CMK (cell line): ENCODE results near the gene SLC66A2.
A peak's percentile ranks its signal among the peaks of the same experiment; 100 is the strongest.
"Not testable (repeated sequence)": the region's sequence is repeated elsewhere in the genome, so short reads cannot be mapped to it uniquely, and the experiment has no call there.

Source experiments
- DNase-seq: peaks from one replicate; pipeline ENCODE4 v3.0.0-alpha.2; 2010; ENCODE audit warnings: low read depth

The SLC66A2 gene

DNA sequence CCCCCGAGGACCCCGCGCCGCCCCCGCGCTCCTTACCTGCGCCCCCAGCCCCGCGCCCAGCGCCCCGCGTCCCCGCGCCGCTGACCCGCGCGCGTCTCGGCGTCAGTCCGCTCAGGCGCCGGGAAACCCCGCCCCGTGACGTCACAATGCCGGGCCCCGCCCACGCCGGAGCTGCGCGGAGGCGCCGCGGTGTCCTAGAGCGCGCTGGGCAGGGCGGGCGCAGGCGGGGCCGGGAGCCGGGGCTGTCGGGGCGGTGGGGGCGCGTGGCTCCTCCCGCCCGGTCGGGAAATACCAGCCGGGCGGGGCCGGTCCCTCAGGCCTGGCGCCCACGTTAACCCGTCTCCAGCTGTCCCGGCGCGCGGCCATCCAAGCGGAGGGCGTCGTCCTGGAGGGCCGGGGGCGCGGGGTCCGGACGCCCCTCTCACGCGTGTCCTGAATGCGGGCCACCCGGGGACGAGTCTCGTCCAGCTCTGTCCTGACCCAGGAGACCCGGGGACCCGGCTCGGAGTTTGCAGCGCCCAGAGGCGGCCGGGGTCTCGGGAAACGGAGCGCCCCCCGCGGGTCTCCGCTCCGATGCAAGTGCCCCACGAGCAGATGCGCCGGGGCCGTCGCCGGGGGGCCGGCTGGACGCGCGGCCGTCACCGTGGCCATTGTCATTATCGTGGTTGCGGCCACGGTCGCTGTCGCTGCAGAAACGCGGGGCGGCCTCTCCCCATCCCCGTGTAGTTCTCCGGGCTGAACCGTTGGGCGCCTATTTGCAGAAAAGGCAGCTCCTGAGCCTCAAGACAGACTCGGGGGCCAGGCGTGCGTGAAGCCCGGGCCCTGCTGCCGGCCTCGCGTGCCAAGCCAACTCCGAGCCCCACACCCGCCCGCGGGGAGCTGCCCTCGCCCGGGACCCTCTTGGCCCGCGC lies at the start of gene SLC66A2:
TSS of gene SLC66A2 (minus strand) at position 109 of the 911 bp plus-strand sequence. CDS start 727 bp downstream, outside the sequence.
- DNase-seq = no peak

DNA sequence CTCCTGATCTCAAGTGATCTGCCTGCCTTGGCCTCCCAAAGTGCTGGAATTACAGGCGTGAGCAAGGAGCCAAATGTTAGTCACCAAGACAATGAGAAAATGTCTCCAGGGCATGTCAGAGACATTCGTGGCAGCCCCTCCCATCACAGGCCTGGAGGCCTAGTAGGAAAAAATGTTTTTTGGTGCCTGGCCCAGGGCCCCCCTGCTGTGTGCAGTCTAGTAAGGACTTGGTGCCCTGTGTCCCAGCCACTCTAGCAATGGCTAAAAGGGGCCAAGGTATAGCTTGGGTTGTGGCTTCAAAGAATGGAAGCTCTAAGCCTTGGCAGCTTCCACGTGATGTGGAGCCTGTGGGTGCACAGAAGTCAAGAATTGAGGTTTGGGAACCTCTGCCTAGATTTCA lies 49.4 kb upstream of the SLC66A2 start:
- no peak for DNase-seq

DNA sequence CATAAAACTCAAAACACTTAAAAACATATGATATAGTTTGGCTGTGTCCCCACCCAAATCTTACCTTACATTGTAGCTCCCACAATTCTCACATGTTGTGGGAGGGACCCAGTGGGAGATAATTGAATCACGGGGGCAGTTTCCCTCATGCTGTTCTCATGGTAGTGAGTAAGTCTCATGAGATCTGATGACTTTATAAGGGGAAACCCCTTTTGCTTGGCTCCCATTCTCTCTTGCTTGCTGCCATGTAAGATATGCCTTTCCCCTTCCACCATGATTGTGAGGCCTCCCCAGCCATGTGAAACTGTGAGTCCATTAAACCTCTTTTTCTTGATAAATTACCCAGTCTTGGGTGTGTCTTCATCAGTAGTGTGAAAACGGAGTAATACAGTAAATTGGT lies 48.2 kb upstream of the SLC66A2 start:
- not testable (repeated sequence) for DNase-seq

DNA sequence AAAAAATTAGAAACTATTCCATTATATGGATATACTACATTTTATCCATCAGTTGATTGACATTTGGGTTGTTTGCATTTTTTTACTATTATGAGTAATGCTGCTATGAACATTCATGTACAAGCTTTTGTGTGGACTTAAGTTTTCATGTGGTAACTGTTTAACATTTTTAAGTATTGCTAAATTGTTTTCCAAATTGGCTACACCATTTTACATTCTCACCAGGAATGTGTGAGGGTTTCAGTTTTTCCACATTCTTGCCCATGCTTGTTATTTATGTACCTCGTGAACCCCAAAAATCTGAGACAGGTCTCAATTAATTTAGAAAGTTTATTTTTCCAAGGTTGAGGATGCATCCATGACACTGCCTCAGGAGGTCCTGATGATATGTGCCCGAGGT lies 40.0 kb upstream of the SLC66A2 start:
- no peak for DNase-seq

GRCh38 chr18:79989195-79989497 lies 37.7 kb upstream of the SLC66A2 start:
- DNase-seq = no peak

- peak; percentile 73 for DNase-seq
Observed at GRCh38 chr18:79988451-79989194, 37.2 kb upstream of the SLC66A2 start, which contains the start of gene TXNL4A. TXNL4A (minus strand) TSS chr18:79988563; CDS start chr18:79988392, 171 bp downstream.

DNA sequence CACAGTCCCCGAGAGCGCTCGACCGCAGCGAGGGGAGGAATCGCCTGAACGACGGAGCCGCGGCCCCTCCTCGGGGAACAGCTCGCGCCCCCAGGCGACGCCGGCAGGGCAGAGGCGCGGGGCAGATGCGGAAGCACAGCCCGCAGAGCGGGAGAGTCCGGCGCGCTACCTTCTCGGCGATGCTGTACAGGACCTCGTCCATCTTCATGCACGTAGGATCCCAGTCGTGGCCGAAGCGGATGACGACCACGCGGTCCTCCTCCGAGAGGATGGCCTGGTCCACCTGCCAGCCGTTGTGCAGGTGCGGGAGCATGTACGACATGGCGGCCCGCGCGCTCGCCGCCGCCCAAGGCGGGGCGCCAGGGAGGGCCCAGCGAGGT lies 36.6 kb upstream of the SLC66A2 start:
- peak; percentile 34 for DNase-seq

DNA sequence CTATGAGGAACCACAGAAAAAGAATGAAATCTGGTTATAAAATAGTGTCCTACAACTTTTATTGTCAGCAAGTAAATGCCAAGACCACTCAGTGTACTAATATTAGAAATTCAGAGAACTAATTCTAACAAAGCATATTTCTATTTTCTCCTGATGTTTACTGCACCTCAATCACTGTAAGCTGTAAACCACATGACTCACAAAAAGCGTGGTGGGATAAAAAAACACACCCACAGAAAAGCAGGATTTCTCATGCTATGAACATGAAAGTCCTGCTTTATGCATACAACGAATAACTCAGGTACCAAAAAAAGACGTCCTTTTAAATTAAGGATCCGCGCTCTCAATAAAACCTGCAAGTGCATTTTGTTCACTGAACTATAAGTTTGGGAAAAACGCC lies 36.1 kb upstream of the SLC66A2 start:
- no peak for DNase-seq

DNA sequence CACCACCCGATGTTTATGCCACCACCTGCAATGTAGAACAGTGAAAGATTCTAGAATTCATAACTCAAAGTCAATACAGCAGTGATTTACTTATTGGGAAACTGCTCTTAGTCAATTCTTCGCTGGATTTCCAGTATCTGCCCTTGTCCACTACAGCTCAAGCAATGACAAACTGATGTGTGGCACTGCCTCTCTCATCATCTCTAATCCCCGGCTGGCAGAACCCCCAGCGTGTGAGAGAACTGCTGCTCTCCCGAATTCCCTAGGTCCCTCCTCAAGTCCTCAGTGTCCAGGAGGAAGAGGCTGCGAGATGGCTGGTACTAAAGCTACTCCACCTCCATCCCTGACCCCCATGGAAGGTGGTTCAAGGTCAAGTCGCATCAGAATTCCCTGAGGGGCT lies 35.3 kb upstream of the SLC66A2 start:
- no peak for DNase-seq

DNA sequence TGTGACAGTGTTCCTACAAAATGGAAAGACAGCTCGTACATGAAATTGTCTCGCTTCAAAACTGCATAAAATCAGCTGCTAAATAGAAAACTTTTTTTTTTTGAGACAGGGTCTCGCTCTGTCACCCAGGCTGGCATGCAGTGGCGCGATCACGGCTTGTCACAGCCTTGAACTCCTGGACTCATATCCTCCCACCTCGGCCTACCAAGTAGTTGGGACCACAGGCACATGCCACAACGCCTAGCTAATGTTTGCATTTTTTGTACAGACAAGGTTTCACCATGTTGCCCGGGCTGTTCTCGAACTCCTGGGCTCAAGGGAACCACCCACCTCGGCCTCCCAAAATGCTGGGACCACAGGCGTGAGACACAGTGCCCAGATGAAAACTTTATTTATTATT lies 33.7 kb upstream of the SLC66A2 start:
- no peak for DNase-seq

DNA sequence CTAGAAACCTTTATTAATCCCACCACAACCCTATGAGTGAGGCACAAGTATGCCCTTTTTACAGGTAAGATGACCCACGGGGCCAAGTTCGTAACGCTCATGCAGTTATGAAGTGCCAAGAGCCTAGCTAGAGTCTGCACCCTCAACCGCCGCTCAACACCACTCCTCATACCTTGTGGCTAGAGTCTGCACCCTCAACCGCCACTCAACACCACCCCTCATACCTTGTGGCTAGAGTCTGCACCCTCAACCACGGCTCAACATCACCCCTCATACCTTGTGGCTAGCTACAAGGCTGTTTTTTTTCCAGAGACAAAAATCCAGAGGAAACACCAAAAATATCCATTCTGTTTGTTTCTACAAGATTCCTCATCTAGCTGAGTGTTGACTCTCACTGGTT lies 32.3 kb upstream of the SLC66A2 start:
- DNase-seq = no peak

DNA sequence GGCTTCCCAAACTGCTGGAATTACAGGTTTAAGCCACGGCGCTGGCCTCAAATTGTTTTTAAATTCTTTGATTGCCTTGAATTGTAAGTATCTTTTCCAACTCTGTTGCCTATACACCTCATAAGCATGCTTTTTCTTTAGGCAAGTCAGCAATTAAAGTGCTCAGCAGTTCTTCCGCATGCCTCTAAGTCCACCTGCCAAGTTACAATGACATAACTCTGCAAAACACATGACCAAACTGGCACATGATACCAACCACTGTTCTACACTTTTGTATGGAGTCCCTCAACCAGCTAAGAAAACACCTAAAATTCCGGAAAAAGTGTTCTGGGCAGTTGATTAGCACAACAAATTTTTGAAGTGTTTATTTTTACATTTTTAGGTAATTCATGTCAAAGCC lies 31.8 kb upstream of the SLC66A2 start:
- no peak for DNase-seq

DNA sequence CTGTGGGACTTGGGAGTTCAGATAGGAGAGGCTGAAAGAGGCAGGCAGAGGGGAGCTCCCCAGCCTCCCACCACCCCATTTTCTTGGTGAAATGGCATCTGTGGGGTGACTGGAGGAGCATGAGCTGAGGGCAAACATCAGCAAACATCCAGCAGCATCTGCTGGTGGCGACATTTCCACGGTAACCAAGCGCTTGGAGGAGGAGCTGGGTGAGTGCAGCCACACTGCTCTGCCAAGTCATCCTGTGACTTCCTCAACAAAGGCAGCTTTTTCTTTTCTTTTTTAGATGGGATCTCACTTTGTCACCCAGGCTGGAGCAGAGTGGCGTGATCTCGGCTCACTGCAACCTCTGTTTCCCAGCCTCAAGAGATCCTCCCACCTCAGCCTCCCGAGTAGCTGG lies 31.3 kb upstream of the SLC66A2 start:
- no peak for DNase-seq

- DNase-seq = no peak
Observed at GRCh38 chr18:79980585-79980984, 29.1 kb upstream of the SLC66A2 start.

DNA sequence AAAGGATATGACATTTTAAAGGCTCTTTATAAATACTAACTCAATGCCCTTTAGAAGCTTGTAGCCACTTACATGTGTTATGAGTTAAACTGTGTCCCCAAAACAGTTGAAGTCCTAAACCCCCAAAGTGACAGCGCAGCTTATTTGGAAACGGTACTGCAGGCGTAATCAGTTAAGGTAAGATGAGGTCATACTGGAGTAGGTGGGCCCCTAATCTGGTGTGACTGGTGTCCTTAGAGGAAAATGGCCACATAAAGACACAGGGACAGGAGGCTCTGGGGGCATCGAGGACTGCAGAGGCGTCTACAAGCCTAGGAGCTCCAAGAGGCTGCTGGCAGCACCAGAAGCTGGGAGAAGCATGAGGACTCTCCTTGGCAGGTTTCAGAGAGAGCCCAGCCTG lies 28.4 kb upstream of the SLC66A2 start:
- DNase-seq = no peak

DNA sequence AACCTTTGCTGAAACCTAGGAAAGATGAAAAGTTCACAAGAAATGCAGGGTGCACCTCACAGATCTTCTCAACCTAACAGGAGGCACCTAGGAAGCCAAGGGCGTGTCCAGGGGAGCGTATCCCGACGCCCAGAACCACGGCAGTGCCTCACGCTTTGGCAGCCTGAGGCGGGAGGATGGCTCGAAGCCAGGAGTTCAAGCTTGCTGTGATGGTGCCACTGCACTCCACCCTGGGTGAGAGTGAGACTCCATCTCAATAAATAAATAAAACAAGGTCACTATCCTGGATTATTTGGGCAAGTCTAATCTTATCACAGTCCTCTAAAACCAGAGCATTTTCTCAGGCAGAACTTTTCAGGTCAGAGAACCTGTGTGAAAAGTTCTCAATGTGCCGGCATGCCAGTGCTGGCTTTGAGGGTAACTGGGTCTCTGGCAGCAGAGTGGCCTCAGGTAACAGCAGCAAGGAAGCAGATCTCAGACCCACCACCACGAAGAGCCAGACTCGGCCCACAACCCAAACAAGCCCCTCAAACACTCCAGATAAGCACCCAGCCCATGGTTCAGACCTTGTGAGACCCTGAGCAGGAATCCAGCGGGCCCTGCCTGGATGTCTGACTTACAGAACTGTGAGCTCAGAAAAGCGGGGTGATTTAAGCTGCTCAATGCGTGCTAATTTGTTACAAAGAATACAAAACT lies 24.7 kb upstream of the SLC66A2 start:
- DNase-seq = no peak

DNA sequence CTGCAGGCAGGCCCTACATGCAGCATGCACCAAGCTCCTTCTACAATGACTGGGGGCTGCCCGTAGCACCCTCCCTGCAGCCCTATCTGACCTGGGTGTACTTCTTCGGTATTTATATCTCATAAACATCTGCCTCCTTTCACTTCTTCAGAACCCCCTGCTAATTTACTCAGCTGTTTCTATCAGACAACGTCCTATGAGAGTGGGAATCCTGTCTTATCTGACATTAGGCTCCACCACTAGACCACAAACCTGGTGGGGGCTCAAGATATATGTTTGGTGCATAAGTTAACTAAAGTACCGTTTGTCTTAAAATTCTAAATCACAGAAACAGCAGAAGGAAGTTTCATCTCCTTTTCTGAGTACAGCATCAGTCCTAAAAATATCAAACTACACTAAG lies 23.6 kb upstream of the SLC66A2 start:
- DNase-seq = peak; percentile 77

- no peak for DNase-seq
Observed at GRCh38 chr18:79974025-79974654, 22.7 kb upstream of the SLC66A2 start.

DNA sequence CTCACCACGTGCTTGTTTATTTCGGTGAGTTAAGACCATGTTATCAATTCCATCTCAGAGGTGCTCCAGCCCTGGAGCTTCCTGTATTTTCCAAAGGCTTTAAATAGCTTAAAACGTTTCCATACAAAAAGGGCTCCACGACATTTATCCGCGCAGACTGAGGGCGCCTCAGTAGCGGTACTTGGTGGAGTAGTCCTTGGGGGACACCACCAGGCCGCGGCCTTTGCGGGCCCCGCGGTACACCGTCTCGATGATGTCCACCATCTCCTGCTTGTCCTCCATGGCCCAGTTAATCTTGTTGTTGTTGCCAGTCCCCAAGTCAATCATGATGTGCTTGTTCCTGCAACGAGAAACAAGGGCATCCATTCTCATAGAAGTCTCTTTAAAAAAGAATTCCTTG lies 22.1 kb upstream of the SLC66A2 start:
- DNase-seq = no peak

- no peak for DNase-seq
Observed at GRCh38 chr18:79972720-79973119, 21.3 kb upstream of the SLC66A2 start.

GRCh38 chr18:79971986-79972385 lies 20.5 kb upstream of the SLC66A2 start:
- no peak for DNase-seq

GRCh38 chr18:79971211-79971952 lies 19.9 kb upstream of the SLC66A2 start:
- no peak for DNase-seq
